PC-3 (cell line): ENCODE data around the gene DCANP1.

Experiments used
- EZH2 ChIP-seq: fragments of 300-600 bp; sonication (generic); IDR thresholded peaks from one replicate; pipeline ENCODE4 v1.6.1; 2017; ENCODE audit warnings: antibody characterized with exemption, mild to moderate bottlenecking, low read length; ENCODE audit not compliant: unreplicated experiment
- TF ChIP-seq, protein P1 (sequence below): fragments of 300-600 bp; sonication (generic); conservative IDR thresholded peaks from 2 replicates; pipeline ENCODE4 v1.5.1; 2017; ENCODE audit warnings: antibody characterized with exemption, low read depth, mild to moderate bottlenecking, low read length

DNA sequence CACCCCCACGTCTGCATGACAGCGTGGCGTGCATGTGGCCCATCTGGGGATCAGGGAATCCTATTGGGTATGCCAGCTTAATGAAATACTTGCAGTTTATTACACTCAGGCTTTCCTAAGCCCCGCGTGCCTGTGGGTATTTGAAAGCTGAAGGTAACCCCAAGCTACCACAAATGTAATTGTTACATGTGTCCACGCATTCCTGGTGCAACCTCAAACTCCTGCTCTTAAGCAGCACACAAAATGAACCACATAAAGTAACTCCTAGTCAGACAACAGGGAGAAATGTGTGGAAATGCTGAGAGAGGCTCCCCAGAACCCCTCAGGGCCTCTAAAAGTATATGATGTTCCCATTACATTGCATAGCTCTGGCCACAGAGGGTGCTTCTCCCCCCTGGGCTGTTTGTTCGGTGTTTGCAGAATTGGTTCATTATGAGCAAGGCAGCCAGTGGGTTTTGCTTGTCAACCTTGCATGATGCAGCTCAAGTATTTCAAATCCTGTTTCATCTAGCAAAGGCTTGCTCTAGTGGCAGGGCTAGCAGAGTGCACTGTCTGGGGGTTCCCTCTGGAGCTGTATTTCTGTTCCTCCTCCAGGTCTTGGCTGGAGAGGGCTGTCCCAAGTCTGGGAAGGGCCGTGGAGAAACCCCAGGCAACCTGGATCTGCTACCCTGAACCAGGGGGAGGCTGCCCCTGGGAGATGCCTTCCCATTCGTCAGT is 1.8 kb upstream of the DCANP1 start:
- TF ChIP-seq, protein P1, sequence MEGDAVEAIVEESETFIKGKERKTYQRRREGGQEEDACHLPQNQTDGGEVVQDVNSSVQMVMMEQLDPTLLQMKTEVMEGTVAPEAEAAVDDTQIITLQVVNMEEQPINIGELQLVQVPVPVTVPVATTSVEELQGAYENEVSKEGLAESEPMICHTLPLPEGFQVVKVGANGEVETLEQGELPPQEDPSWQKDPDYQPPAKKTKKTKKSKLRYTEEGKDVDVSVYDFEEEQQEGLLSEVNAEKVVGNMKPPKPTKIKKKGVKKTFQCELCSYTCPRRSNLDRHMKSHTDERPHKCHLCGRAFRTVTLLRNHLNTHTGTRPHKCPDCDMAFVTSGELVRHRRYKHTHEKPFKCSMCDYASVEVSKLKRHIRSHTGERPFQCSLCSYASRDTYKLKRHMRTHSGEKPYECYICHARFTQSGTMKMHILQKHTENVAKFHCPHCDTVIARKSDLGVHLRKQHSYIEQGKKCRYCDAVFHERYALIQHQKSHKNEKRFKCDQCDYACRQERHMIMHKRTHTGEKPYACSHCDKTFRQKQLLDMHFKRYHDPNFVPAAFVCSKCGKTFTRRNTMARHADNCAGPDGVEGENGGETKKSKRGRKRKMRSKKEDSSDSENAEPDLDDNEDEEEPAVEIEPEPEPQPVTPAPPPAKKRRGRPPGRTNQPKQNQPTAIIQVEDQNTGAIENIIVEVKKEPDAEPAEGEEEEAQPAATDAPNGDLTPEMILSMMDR: no peak
- no peak for TF ChIP-seq EZH2
